Vagina (tissue), 2 donors: ENCODE measurements around the gene CSNK1D. TPM values are rescaled to one million over a fixed set of nuclear protein-coding genes. Genes with fewer than 3 reads are reported as not detected.

Experiments
- DNase-seq, 2 donors: peaks; one replicate each; pipeline ENCODE4 v3.0.0-alpha.2; 2017; ENCODE audit errors: extremely low spot score in 2 of 2
- H3K27ac ChIP-seq: fragments of 200-600 bp; sonication (generic); one replicate; pipeline ENCODE4 v1.5.1; 2019
- H3K27me3 ChIP-seq: fragments of 200-600 bp; sonication (generic); one replicate; pipeline ENCODE4 v1.5.1; 2019
- H3K36me3 ChIP-seq, 2 donors: fragments of 200-600 bp; sonication (generic); one replicate each; pipeline ENCODE4 v1.5.1; 2017 to 2019
- H3K4me1 ChIP-seq: fragments of 200-600 bp; sonication (generic); one replicate; pipeline ENCODE4 v1.5.1; 2019
- H3K4me3 ChIP-seq, 2 donors: fragments of 200-600 bp; sonication (generic); 1 replicate in 1 of 2; 2 replicates in 1 of 2; pipeline ENCODE4 v1.5.1; 2016 to 2019
- H3K9me3 ChIP-seq: fragments of 200-600 bp; sonication (generic); one replicate; pipeline ENCODE4 v1.5.1; 2019
- CTCF ChIP-seq, 3 experiments: fragments of 450-650 bp in 2 of 3; fragments of 200-600 bp in 1 of 3; sonication (generic) in 1 of 3; IDR thresholded peaks; one replicate each; pipeline ENCODE4 v1.5.1; 2017 to 2019; ENCODE audit warnings: antibody characterized with exemption in 3 of 3, mild to moderate bottlenecking in 2 of 3, moderate library complexity in 2 of 3
- POLR2A ChIP-seq, 2 donors: fragments of 450-650 bp; IDR thresholded peaks; one replicate each; pipeline ENCODE4 v1.6.1; 2017; ENCODE audit warnings: antibody characterized with exemption in 2 of 2, mild to moderate bottlenecking in 2 of 2, moderate library complexity in 2 of 2
- POLR2AphosphoS5 ChIP-seq, 2 donors: sonication (generic); formaldehyde crosslinking; IDR thresholded peaks; one replicate each; pipeline ENCODE4 v1.9.0; 2017; ENCODE audit warnings: antibody characterized with exemption in 2 of 2, mild to moderate bottlenecking in 2 of 2, low read depth in 1 of 2; ENCODE audit not compliant: insufficient read depth in 1 of 2
- intact Hi-C: fragments of 100-400 bp; cut with DNase I; formaldehyde crosslinking; loops from one replicate; pipeline ENCODE4 v1.15.1; 2023
- total RNA-seq: library from RNA; depleted of rRNA; stranded (reverse); fragments of >200 nt; gene quantifications from one replicate; pipeline ENCODE4 v1.2.3, GENCODE V29; 2016

CSNK1D gene
- total RNA-seq, 1 donor from 2014 or later: 67.8 TPM

DNA sequence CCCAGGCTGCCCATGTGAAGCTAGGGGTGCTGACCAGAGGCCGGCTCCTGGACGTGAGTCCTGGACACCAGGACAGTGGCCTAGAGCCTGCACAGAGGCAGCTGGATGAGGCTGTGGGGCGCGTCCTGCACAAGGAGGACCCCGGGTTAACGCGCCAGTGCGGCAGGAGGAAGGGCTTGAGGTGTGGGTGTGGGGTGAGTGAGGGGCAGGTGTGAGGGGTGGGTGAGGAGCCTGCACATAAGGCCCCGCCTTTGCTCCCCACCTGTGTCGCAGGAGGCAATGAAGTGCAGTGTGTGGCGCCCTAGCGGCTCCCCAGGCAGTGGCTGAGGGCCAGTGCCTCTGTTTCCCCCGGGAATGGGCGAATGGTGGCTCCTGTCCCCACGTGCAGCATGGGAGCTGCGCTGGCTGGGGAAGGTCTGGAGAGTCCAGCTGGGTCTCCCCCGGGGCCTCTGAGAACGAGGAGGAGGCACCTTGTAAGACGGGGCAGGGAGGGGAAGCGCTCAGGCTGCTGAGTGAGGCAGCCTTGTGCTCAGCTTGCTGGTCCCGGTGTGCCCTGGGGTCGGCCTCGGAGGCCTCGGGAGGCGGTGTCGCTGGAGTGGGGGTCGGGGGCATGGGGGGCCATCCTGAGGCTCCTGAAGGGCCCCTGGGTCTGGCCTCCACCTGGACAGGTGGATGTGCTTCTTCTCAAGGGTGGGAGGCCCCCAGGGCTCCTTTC is 40.7 kb upstream of the CSNK1D start:
- Histone ChIP-seq H3K27ac (no peak overlapping the region), H3K27me3 (no peaks in the 10 kb centered on the region)
- intact Hi-C loops: no loop called here

GRCh38 chr17:82313195-82314011 is 39.9 kb upstream of the CSNK1D start:
- intact Hi-C loops: no loop called here
- H3K4me1 ChIP-seq: peaks cover 12% of the 10 kb centered on the region
- H3K36me3 ChIP-seq: no peaks in the 10 kb centered on the region
- no peaks in the 10 kb centered on the region for H3K27me3 ChIP-seq
- TF ChIP-seq POLR2AphosphoS5 (IDR thresholded peaks at IDR 0.05; ENCODE audit: insufficient read depth in 1 of 2, low read depth in 1 of 2) (no peak), CTCF (IDR thresholded peaks at IDR 0.05) (no peak), POLR2A (IDR thresholded peaks at IDR 0.05) (no peak)
- no peak overlapping the region for H3K4me3 ChIP-seq
- DNase-seq: no peak
- H3K9me3 ChIP-seq: no peaks in the 10 kb centered on the region
- H3K27ac ChIP-seq: no peak overlapping the region

More for the DNA sequence above, 40.7 kb upstream of the CSNK1D start:
- DNase-seq: no peak
- H3K4me3 ChIP-seq: no peak overlapping the region
- H3K36me3 ChIP-seq: no peaks in the 10 kb centered on the region
- H3K4me1 ChIP-seq: peaks cover 12% of the 10 kb centered on the region
- TF ChIP-seq POLR2AphosphoS5 (IDR thresholded peaks at IDR 0.05; ENCODE audit: insufficient read depth in 1 of 2, low read depth in 1 of 2) (no peak), POLR2A (IDR thresholded peaks at IDR 0.05) (no peak), CTCF (IDR thresholded peaks at IDR 0.05) (no peak)
- H3K9me3 ChIP-seq: no peaks in the 10 kb centered on the region

DNA sequence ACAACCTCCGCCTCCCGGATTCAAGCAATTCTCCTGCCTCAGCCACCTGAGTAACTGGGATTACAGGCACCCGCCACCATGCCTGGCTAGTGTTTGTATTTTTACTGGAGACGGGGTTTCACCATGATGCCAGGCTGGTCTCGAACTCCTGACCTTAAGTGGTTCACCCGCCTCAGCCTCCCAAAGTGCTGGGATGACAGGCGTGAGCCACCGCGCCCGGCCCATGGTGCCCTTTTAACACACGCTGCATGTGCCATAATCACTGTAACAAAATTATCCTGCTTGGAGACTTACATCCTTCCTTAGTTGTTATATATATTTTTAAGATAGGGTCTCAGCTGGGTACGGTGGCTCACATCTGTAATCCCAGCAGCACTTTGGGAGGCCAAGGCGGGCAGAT is 38.5 kb upstream of the CSNK1D start:
- Histone ChIP-seq H3K36me3 (no peaks in the 10 kb centered on the region), H3K9me3 (no peaks in the 10 kb centered on the region), H3K27me3 (no peaks in the 10 kb centered on the region), H3K4me3 (no peak overlapping the region), H3K4me1 (peaks cover 12% of the 10 kb centered on the region), H3K27ac (no peak overlapping the region)
- no peak for DNase-seq
- intact Hi-C loops: no loop called here
- TF ChIP-seq POLR2A (IDR thresholded peaks at IDR 0.05) (no peak), CTCF (IDR thresholded peaks at IDR 0.05) (no peak), POLR2AphosphoS5 (IDR thresholded peaks at IDR 0.05; ENCODE audit: insufficient read depth in 1 of 2, low read depth in 1 of 2) (no peak)

GRCh38 chr17:82310877-82311276 is 37.4 kb upstream of the CSNK1D start:
- no peaks in the 10 kb centered on the region for H3K27me3 ChIP-seq
- TF ChIP-seq POLR2AphosphoS5 (IDR thresholded peaks at IDR 0.05; ENCODE audit: insufficient read depth in 1 of 2, low read depth in 1 of 2): no peak
- no peak for TF ChIP-seq CTCF (IDR thresholded peaks at IDR 0.05)
- TF ChIP-seq POLR2A (IDR thresholded peaks at IDR 0.05): no peak
- no peaks in the 10 kb centered on the region for H3K36me3 ChIP-seq
- DNase-seq: no peak
- intact Hi-C loops: no loop called here
- peaks cover 10% of the 10 kb centered on the region for H3K4me1 ChIP-seq
- H3K9me3 ChIP-seq: no peaks in the 10 kb centered on the region
- H3K4me3 ChIP-seq: no peak overlapping the region
- no peak overlapping the region for H3K27ac ChIP-seq
